GM12878 (cell line): ENCODE measurements around the gene IFNGR2. TPM values are rescaled to one million over a fixed set of nuclear protein-coding genes. Genes with fewer than 3 reads are reported as not detected.

Experiments used
- CBX5 ChIP-seq: sonication (generic); IDR thresholded peaks from 2 replicates; pipeline ENCODE4 v1.6.1; 2016; ENCODE audit warnings: low read depth, moderate library complexity, mild to moderate bottlenecking, inconsistent platforms
- HCFC1 ChIP-seq: fragments of 150-350 bp; IDR thresholded peaks from 2 replicates; pipeline ENCODE4 v1.6.1; 2014; ENCODE audit warnings: low read length
- IKZF2 ChIP-seq, 2 experiments: fragments of 450-650 bp; IDR thresholded peaks; 2 replicates each; pipeline ENCODE4 v1.6.1; 2017; ENCODE audit warnings: mild to moderate bottlenecking in 2 of 2, moderate library complexity in 2 of 2
- RCOR1 ChIP-seq: conservative IDR thresholded peaks from 2 replicates; pipeline ENCODE4 v1.6.1; 2012; ENCODE audit warnings: low read depth, low read length, improper control_type of control experiment
- RFX5 ChIP-seq: IDR thresholded peaks from 2 replicates; pipeline ENCODE4 v1.6.1; 2011; ENCODE audit warnings: low read depth, low read length, improper control_type of control experiment
- TCF7 ChIP-seq: IDR thresholded peaks from 2 replicates; pipeline ENCODE4 v1.6.1; 2014; ENCODE audit warnings: antibody characterized with exemption, borderline replicate concordance
- polyA plus RNA-seq, 11 experiments: library from polyadenylated mRNA; depleted of rRNA in 4 of 11; unstranded in 6 of 11; stranded (reverse) in 5 of 11; fragments of >200 nt; fragmentation: Nextera tagmentation in 4 of 11; fragmentation: Illumina TruSeq in 1 of 11; extraction: Ambion mirVana in 4 of 11; extraction: Trizol in 1 of 11; gene quantifications; 1 replicate in 1 of 11; 2 replicates in 10 of 11; pipeline versions ENCODE4 v1.2.1 to v1.2.3, GENCODE V29; 2011 to 2016; ENCODE audit warnings: inconsistent platforms in 2 of 11, missing spikeins in 2 of 11, low read depth in 1 of 11
- total RNA-seq, 4 experiments: library from RNA; depleted of rRNA in 3 of 4; stranded (reverse); fragments of >200 nt in 3 of 4; fragmentation: Illumina TruSeq in 1 of 4; extraction: Trizol in 1 of 4; gene quantifications; 2 replicates each; pipeline versions ENCODE4 v1.2.1 to v1.2.3, GENCODE V29; 2013 to 2021
- TF ChIP-seq, protein P1 (sequence below): fragments of 450-650 bp; IDR thresholded peaks from 2 replicates; pipeline ENCODE4 v1.6.1; 2017; ENCODE audit warnings: mild to moderate bottlenecking, moderate library complexity
- TF ChIP-seq, protein P2 (sequence below): fragments of 450-650 bp; IDR thresholded peaks from 2 replicates; pipeline ENCODE4 v1.6.1; 2016; ENCODE audit warnings: mild to moderate bottlenecking

IFNGR2 gene
- total and polyA plus RNA-seq, 10 of the 15 experiments (the other 5 are each of a cell fraction or from before 2014, with no cell fraction given) = 23.6 to 98.8 (median 77.0) TPM

DNA sequence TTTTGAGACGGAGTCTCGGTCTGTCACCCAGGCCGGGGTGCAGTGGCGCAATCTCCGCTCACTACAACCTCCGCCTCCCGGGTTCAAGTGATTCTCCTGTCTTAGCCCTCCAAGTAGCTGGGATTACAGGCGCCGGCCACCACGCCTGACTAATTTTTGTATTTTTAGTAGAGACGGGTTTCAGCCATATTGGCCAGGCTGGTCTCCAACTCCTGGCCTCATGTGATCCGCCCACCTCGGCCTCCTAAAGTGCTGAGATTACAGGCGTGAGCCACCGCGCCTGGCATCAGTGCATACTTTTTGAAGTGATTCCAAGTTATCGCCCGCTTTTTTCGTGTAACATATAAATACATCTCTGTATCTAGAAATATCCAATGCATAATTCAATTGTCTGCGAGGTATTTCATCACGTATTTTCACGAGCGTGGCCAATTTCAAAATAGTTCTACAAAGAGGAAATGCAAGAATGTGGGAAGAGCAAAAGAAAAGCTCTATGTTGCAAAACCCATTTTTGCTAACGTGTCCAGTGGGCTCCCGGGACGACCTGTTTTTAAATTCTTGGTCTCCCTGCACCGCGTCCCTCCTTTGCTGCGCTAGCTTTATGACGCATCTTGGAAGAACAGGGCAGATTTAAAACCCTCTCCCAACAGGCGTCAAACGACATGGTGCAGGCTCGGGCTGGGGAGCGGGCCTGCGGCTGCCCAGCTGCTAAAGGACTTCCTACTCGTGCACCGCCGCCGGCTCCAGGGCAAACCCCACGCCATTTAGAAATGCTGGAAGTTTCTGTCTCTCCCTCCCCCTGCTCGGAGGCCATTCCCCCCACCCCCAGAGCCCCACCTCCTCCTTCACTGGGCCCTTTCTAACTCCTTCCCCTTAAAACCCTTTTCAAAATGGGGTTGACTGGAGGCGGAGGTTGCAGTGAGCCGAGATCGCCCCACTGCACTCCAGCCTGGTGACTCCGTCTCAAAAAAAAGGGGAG, 923 bp upstream of the IFNGR2 start (continued):
- TF ChIP-seq RCOR1 (no peak), IKZF2 (IDR thresholded peaks at IDR 0.05) (no peak), RFX5 (no peak), TCF7 (0 out of 2 replicates have a peak, but pooled peaks have one; percentile 29), CBX5 (no peak), HCFC1 (no peak)
- TF ChIP-seq, protein P1, sequence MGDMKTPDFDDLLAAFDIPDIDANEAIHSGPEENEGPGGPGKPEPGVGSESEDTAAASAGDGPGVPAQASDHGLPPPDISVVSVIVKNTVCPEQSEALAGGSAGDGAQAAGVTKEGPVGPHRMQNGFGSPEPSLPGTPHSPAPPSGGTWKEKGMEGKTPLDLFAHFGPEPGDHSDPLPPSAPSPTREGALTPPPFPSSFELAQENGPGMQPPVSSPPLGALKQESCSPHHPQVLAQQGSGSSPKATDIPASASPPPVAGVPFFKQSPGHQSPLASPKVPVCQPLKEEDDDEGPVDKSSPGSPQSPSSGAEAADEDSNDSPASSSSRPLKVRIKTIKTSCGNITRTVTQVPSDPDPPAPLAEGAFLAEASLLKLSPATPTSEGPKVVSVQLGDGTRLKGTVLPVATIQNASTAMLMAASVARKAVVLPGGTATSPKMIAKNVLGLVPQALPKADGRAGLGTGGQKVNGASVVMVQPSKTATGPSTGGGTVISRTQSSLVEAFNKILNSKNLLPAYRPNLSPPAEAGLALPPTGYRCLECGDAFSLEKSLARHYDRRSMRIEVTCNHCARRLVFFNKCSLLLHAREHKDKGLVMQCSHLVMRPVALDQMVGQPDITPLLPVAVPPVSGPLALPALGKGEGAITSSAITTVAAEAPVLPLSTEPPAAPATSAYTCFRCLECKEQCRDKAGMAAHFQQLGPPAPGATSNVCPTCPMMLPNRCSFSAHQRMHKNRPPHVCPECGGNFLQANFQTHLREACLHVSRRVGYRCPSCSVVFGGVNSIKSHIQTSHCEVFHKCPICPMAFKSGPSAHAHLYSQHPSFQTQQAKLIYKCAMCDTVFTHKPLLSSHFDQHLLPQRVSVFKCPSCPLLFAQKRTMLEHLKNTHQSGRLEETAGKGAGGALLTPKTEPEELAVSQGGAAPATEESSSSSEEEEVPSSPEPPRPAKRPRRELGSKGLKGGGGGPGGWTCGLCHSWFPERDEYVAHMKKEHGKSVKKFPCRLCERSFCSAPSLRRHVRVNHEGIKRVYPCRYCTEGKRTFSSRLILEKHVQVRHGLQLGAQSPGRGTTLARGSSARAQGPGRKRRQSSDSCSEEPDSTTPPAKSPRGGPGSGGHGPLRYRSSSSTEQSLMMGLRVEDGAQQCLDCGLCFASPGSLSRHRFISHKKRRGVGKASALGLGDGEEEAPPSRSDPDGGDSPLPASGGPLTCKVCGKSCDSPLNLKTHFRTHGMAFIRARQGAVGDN = peak; percentile 77
- TF ChIP-seq, protein P2, sequence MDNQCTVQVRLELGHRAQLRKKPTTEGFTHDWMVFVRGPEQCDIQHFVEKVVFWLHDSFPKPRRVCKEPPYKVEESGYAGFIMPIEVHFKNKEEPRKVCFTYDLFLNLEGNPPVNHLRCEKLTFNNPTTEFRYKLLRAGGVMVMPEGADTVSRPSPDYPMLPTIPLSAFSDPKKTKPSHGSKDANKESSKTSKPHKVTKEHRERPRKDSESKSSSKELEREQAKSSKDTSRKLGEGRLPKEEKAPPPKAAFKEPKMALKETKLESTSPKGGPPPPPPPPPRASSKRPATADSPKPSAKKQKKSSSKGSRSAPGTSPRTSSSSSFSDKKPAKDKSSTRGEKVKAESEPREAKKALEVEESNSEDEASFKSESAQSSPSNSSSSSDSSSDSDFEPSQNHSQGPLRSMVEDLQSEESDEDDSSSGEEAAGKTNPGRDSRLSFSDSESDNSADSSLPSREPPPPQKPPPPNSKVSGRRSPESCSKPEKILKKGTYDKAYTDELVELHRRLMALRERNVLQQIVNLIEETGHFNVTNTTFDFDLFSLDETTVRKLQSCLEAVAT = peak; percentile 54; the same call in 1 of the 2 replicates
